Activated T-cell treated with anti-CD3 and anti-CD28 coated beads for 4 hours (primary cell): Measurements from ENCODE around the gene BICRAL.
"Not testable (repeated sequence)": the region's sequence is repeated elsewhere in the genome, so short reads cannot be mapped to it uniquely, and the experiment has no call there.

Experiments used
- DNase-seq: peaks from one replicate; pipeline ENCODE4 v3.0.0-alpha.2; 2020

The BICRAL gene

GRCh38 chr6:42899871-42900270, 118.0 kb downstream of the BICRAL start:
- no peak for DNase-seq

DNA sequence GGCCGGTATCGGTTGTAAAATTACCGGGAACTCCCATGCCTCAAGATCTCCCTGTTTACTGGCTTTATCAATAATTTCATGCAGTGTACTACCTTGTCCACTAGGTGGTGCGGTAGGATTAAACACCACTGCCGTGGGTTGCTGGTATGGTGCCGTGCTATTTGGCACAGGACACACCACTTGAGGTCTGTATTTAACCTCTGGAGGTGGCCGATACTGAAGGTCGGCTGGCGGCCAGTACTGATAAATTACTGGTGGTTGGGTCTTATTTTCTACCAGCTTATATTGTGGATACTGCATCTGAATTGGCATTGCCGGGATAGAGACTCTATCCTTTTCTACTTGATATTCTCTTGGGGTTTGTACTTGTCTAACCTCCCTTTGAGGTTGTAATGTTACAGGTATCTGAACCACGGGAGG, 119.7 kb downstream of the BICRAL start:
- DNase-seq = peak; percentile 65

DNA sequence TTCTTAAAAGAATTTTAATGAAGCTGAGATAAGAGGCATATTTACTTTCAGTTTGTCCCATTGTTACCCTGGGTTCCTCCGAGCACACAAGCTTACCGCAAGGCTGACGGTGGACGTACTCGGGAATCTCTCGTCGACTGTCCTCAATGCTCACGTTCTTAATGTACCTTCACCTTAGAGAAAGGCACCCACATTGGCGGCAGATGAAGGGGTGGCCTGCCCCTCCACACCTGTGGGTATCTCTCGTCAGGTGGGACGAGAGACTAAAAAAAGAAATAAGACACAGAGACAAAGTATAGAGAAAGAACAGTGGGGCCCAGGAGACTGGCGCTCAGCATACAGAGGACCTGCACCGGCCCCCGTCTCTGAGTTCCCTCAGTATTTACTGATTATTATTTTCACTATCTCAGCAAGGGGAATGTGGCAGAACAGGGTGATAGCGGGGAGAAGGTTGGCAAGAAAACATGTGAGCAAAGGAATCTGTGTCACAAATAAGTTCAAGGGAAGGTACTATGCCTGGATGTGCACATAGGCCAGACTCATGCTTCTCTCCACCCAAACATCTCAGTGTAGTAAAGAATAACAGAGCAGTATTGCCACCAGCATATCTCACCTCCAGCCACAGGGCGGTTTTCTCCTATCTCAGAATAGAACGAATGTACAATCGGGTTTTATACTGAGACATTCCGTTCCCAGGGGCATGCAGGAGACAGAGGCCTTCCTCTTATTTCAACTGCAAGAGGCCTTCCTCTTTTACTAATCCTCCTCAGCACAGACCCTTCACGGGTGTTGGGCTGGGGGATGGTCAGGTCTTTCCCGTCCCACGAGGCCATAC, 120.8 kb downstream of the BICRAL start:
- DNase-seq = not testable (repeated sequence)

- DNase-seq = no peak
Observed at GRCh38 chr6:42904467-42904866, 122.6 kb downstream of the BICRAL start.

DNA sequence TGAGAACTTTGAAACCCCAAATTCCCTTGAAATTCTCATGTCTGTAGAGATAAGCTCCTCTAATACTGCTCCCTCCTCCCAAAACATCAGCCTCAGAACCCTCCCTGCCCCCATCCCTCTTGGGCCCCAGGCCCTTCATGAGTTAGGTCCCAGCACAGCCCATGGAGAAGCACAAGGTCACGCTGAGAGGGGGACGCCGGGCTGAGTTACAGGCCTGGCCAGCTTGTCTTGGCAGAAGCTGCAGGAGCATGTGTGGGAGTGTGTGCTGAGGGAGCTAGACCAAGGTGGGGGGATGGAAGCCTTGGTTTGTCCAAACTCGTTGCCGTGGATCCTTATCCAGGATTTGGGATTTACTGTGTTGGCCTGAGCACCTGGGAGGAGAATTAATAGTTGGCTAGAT, 125.5 kb downstream of the BICRAL start:
- no peak for DNase-seq

DNA sequence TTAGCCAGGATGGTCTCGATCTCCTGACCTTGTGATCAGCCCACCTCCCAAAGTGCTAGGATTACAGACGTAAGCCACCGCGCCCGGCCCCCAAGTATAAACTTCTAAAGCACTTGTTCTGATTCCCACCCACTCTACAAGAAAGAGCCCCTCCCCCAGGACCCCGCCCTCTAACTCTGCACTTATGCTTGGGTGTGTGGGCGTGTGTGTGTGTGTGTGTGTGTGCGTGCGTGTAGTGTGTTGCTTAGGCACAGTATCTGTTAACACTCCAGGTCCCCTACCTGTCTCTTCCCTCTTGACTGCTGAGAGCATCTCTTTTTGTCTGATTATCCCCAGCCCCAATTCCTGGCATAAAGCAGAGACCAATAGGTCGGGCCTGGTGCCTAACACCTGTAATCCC, 128.0 kb downstream of the BICRAL start:
- no peak for DNase-seq

- DNase-seq = no peak
Observed at GRCh38 chr6:42911171-42912021, 129.5 kb downstream of the BICRAL start.

DNA sequence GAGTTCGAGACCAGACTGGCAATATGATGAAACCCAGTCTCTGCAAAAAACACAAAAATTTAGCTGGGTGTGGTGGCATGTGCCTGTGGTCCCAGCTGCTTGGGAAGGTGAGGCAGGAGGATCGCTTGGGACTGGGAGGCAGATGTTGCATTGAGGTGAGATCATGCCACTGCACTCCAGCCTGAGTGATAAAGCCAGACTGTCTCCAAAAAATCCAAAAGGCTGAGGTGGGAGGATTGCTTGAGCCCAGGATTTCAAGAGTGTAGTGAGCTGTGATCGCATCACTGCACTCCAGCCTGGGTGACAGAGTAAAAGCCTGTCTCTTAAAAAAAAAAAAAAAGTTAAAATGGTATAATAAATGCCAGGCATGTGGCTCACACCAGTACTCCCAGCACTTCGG, 132.7 kb downstream of the BICRAL start:
- no peak for DNase-seq

- no peak for DNase-seq
Observed at GRCh38 chr6:42915732-42916131, 133.9 kb downstream of the BICRAL start, which contains the start of gene PTCRA. Gene PTCRA, plus strand, starts transcription at chr6:42916053. Its CDS starts 17 bp downstream, at chr6:42916070.

GRCh38 chr6:42916288-42916687, 134.4 kb downstream of the BICRAL start:
- no peak for DNase-seq
